Hematopoietic multipotent progenitor cell treated with erythropoietin and hydrocortisone succinate and interleukin-3 and kit ligand, for 6 days (in vitro differentiated cells): ENCODE measurements around the gene KIF24.
"Not testable (repeated sequence)": the region's sequence is repeated elsewhere in the genome, so short reads cannot be mapped to it uniquely, and the experiment has no call there.

Experiments used
- DNase-seq: peaks from one replicate; pipeline ENCODE4 v3.0.0-alpha.2; 2015

Gene KIF24

GRCh38 chr9:34365282-34365681 is 36.2 kb upstream of the KIF24 start:
- DNase-seq = no peak

GRCh38 chr9:34363619-34364351 is 34.7 kb upstream of the KIF24 start:
- DNase-seq = no peak

GRCh38 chr9:34362614-34363214 is 33.6 kb upstream of the KIF24 start:
- DNase-seq = no peak

- not testable (repeated sequence) for DNase-seq
Measured at GRCh38 chr9:34352957-34353356, 23.9 kb upstream of the KIF24 start.

GRCh38 chr9:34352122-34352652 is 23.1 kb upstream of the KIF24 start:
- DNase-seq = not testable (repeated sequence)

- no peak for DNase-seq
Measured at GRCh38 chr9:34349324-34349723, 20.3 kb upstream of the KIF24 start.

- no peak for DNase-seq
Measured at GRCh38 chr9:34347800-34348158, 18.7 kb upstream of the KIF24 start.

- DNase-seq = no peak
Measured at GRCh38 chr9:34346873-34347799, 18.1 kb upstream of the KIF24 start.

GRCh38 chr9:34343605-34344004 is 14.5 kb upstream of the KIF24 start:
- DNase-seq = no peak

- DNase-seq = no peak
Measured at GRCh38 chr9:34343090-34343489, 14.0 kb upstream of the KIF24 start.

- no peak for DNase-seq
Measured at GRCh38 chr9:34341659-34342295, 12.7 kb upstream of the KIF24 start.

GRCh38 chr9:34338665-34339385 is 9.8 kb upstream of the KIF24 start:
- DNase-seq = no peak

- not testable (repeated sequence) for DNase-seq
Measured at GRCh38 chr9:34338079-34338478, 9.0 kb upstream of the KIF24 start.

GRCh38 chr9:34337403-34337802 is 8.3 kb upstream of the KIF24 start:
- peak; percentile 35 for DNase-seq

- no peak for DNase-seq
Measured at GRCh38 chr9:34335376-34335775, 6.3 kb upstream of the KIF24 start.

GRCh38 chr9:34334916-34335315 is 5.8 kb upstream of the KIF24 start:
- no peak for DNase-seq

GRCh38 chr9:34334337-34334824 is 5.3 kb upstream of the KIF24 start:
- DNase-seq = no peak

GRCh38 chr9:34333836-34334235 is 4.8 kb upstream of the KIF24 start:
- DNase-seq = no peak

- DNase-seq = peak; percentile 81
Measured at GRCh38 chr9:34332076-34332964, 3.3 kb upstream of the KIF24 start.

- DNase-seq = peak; percentile 20
Measured at GRCh38 chr9:34331196-34331595, 2.1 kb upstream of the KIF24 start.

- peak; percentile 80 for DNase-seq
Measured at GRCh38 chr9:34328500-34328986, 525 bp downstream of the KIF24 start.
